SU-DHL-6 (cell line): Measurements from ENCODE around the gene MPHOSPH10.

Source experiments
- H2AFZ ChIP-seq: fragments of 200-600 bp; sonication (generic); 2 replicates; pipeline ENCODE4 v1.6.1; 2014; ENCODE audit warnings: low read depth, mild to moderate bottlenecking, moderate library complexity, mixed read lengths, antibody characterized with exemption, low read length; ENCODE audit not compliant: severe bottlenecking
- H3F3A ChIP-seq: fragments of 200-600 bp; shearing (Covaris generic); 2 replicates; pipeline ENCODE4 v1.6.0; 2016; ENCODE audit warnings: antibody characterized with exemption, mild to moderate bottlenecking; ENCODE audit not compliant: insufficient read depth
- H3K27ac ChIP-seq: fragments of 200-600 bp; sonication (generic); 2 replicates; pipeline ENCODE4 v1.5.1; 2016; ENCODE audit warnings: low read depth, mild to moderate bottlenecking, low read length, moderate library complexity, mixed read lengths
- H3K27me3 ChIP-seq: fragments of 200-600 bp; sonication (generic), shearing (Covaris generic); 2 replicates; pipeline ENCODE4 v1.6.0; 2014; ENCODE audit warnings: mild to moderate bottlenecking, low read length
- H3K36me3 ChIP-seq: fragments of 200-600 bp; sonication (generic); 2 replicates; pipeline ENCODE4 v1.6.1; 2014; ENCODE audit warnings: mild to moderate bottlenecking, low read length, mixed read lengths
- H3K4me2 ChIP-seq: fragments of 300-600, 200-600 bp; shearing (Covaris generic), sonication (generic); 2 replicates; pipeline ENCODE4 v1.6.0; 2014; ENCODE audit warnings: low read length, low read depth, mild to moderate bottlenecking; ENCODE audit not compliant: poor library complexity, severe bottlenecking
- H3K4me3 ChIP-seq: fragments of 200-600 bp; sonication (generic); 2 replicates; pipeline ENCODE4 v1.5.1; 2014; ENCODE audit warnings: antibody characterized with exemption, low read length, mild to moderate bottlenecking, mixed read lengths; ENCODE audit not compliant: insufficient read depth, poor library complexity, severe bottlenecking
- H3K79me2 ChIP-seq: fragments of 200-600 bp; sonication (generic); 2 replicates; pipeline ENCODE4 v1.6.1; 2014; ENCODE audit warnings: mild to moderate bottlenecking, low read length, moderate library complexity; ENCODE audit not compliant: insufficient read depth
- H3K9ac ChIP-seq: fragments of 200-600 bp; sonication (generic); 2 replicates; pipeline ENCODE4 v1.7.0; 2014; ENCODE audit warnings: mild to moderate bottlenecking, low read length
- H3K9me2 ChIP-seq: fragments of 200-600 bp; sonication (generic); replicated peaks from 2 replicates; pipeline ENCODE4 v1.6.1; 2014; ENCODE audit warnings: low read length; ENCODE audit not compliant: insufficient read depth
- H3K9me3 ChIP-seq: fragments of 200-600 bp; sonication (generic); 2 replicates; pipeline ENCODE4 v1.6.1; 2014; ENCODE audit warnings: low read length, mixed read lengths; ENCODE audit not compliant: insufficient read depth
- H4K20me1 ChIP-seq: fragments of 200-600 bp; sonication (generic); 2 replicates; pipeline ENCODE4 v1.6.1; 2014; ENCODE audit warnings: low read depth, mild to moderate bottlenecking, antibody characterized with exemption, low read length, moderate library complexity, mixed read lengths
- EZH2phosphoT487 ChIP-seq: fragments of 200-600 bp; sonication (generic), shearing (Covaris generic); conservative IDR thresholded peaks from 2 replicates; pipeline ENCODE4 v1.6.1; 2018; ENCODE audit warnings: mild to moderate bottlenecking, antibody characterized with exemption, low read length, moderate library complexity, mixed read lengths
- TF ChIP-seq, protein P1 (sequence below): fragments of 200-600 bp; sonication (generic); IDR thresholded peaks from one replicate; pipeline ENCODE4 v1.5.1; 2017; ENCODE audit warnings: antibody characterized with exemption, mild to moderate bottlenecking, low read length, moderate library complexity; ENCODE audit not compliant: insufficient read depth, poor library complexity, severe bottlenecking

Gene MPHOSPH10

DNA sequence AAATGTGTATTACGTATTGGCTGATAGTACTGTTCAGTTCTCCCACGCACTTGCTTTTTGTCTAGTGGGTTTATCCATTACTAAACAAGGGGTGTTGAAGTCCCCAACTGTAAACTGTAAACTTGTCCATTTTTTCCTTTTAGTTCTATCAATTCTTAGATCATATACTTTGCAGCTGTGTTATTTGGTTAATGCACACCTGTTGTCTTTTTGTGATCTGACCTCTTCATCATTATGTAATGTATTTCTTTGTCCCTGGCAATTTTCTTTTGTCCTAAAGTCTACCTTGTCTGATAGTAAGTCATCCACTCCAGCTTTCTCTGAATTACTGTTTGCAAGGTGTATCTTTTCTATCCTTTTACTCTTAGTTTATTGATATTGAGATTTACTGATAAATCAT lies 22.3 kb upstream of the MPHOSPH10 start:
- Histone ChIP-seq H3K4me3 (no peak overlapping the region), H4K20me1 (no peaks in the 10 kb centered on the region), H3K9me3 (no peaks in the 10 kb centered on the region), H3K27me3 (no peaks in the 10 kb centered on the region), H3K79me2 (no peaks in the 10 kb centered on the region), H2AFZ (no peak overlapping the region), H3K4me2 (no peak overlapping the region), H3K36me3 (peaks cover 6% of the 10 kb centered on the region), H3K27ac (no peak overlapping the region), H3K9ac (no peak overlapping the region), H3F3A (no peaks in the 10 kb centered on the region), H3K9me2 (no peaks in the 10 kb centered on the region)
- no peak for TF ChIP-seq EZH2phosphoT487
- TF ChIP-seq, protein P1, sequence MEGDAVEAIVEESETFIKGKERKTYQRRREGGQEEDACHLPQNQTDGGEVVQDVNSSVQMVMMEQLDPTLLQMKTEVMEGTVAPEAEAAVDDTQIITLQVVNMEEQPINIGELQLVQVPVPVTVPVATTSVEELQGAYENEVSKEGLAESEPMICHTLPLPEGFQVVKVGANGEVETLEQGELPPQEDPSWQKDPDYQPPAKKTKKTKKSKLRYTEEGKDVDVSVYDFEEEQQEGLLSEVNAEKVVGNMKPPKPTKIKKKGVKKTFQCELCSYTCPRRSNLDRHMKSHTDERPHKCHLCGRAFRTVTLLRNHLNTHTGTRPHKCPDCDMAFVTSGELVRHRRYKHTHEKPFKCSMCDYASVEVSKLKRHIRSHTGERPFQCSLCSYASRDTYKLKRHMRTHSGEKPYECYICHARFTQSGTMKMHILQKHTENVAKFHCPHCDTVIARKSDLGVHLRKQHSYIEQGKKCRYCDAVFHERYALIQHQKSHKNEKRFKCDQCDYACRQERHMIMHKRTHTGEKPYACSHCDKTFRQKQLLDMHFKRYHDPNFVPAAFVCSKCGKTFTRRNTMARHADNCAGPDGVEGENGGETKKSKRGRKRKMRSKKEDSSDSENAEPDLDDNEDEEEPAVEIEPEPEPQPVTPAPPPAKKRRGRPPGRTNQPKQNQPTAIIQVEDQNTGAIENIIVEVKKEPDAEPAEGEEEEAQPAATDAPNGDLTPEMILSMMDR = no peak

DNA sequence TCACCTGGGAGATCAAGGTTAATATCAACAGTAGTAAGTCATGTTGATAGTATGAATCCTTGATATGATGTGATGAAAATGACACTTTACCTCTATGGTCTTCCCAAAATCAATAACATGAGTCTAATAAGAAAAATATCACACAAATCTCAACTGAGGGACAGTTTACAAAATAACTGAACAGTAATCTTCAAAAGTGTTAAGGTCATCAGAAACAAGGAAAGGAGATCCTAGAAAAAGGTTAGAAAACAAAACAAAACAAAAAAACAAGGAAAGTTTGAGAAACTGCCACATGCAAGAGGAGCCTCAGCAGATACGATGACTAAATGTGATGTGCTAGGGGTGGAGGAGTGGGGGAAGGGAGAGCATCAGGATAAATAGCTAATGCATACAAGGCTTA lies 16.6 kb upstream of the MPHOSPH10 start:
- Histone ChIP-seq H3K9me2 (no peaks in the 10 kb centered on the region), H3K9ac (no peak overlapping the region), H2AFZ (no peak overlapping the region), H3F3A (no peaks in the 10 kb centered on the region), H3K4me2 (no peak overlapping the region), H3K36me3 (peaks cover 6% of the 10 kb centered on the region), H4K20me1 (no peaks in the 10 kb centered on the region), H3K27me3 (no peaks in the 10 kb centered on the region), H3K79me2 (no peaks in the 10 kb centered on the region), H3K9me3 (no peaks in the 10 kb centered on the region), H3K27ac (no peak overlapping the region), H3K4me3 (no peak overlapping the region)
- TF ChIP-seq, protein P1 = no peak

DNA sequence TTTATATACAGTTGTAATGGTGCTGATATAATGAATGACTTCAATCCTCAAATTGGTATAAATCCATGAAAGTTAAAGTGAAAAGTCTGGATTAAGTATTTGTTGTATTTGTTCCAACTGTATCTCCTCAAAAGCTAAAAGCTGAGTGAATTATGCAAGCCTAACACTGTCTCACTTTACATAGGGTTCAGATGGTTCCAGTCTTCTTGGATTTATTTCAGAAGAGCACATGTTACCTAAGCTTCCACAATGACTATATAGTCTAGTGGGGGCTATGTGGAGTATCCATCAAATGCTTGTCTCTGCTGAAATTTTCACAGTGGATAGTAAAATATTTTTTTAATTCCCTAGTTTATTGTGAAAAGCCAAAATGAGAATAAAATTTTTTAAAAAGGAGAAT lies 13.4 kb upstream of the MPHOSPH10 start:
- no peaks in the 10 kb centered on the region for H3K9me2 ChIP-seq
- H3K4me3 ChIP-seq = no peak overlapping the region
- H3K27me3 ChIP-seq = no peaks in the 10 kb centered on the region
- H3K27ac ChIP-seq = no peak overlapping the region
- no peak overlapping the region for H3K4me2 ChIP-seq
- H3K9ac ChIP-seq = no peak overlapping the region
- no peaks in the 10 kb centered on the region for H3F3A ChIP-seq
- H4K20me1 ChIP-seq = no peaks in the 10 kb centered on the region
- H2AFZ ChIP-seq = no peak overlapping the region
- H3K9me3 ChIP-seq = no peaks in the 10 kb centered on the region
- TF ChIP-seq, protein P1 = no peak
- TF ChIP-seq EZH2phosphoT487 = no peak
- no peaks in the 10 kb centered on the region for H3K79me2 ChIP-seq
- H3K36me3 ChIP-seq = no peaks in the 10 kb centered on the region

DNA sequence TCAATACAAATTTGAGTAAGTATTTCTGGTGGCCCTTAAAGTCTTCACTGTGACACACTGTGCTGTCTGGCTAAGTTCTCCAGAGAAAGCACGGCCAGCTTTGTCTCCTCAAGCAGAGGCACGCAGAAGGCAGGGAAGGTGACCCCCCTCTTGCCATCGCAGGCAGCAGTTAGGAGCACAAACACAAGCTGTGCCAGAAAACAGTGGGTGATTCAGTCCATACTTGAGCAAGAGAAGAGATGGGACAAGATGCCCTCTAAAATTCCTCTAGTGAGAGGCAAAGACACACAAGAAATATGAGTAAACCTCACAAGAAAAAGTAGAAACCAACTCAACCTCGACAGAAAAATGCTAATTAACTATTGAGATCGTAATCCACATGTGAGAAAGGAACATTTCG lies 10.2 kb upstream of the MPHOSPH10 start:
- no peaks in the 10 kb centered on the region for H3K9me3 ChIP-seq
- H3K79me2 ChIP-seq = no peaks in the 10 kb centered on the region
- no peak overlapping the region for H3K9ac ChIP-seq
- no peaks in the 10 kb centered on the region for H3K27me3 ChIP-seq
- no peak for TF ChIP-seq EZH2phosphoT487
- TF ChIP-seq, protein P1 = no peak
- no peaks in the 10 kb centered on the region for H3F3A ChIP-seq
- H3K9me2 ChIP-seq = no peaks in the 10 kb centered on the region
- H3K27ac ChIP-seq = no peak overlapping the region
- no peak overlapping the region for H2AFZ ChIP-seq
- no peak overlapping the region for H3K4me3 ChIP-seq
- no peak overlapping the region for H3K4me2 ChIP-seq
- no peaks in the 10 kb centered on the region for H3K36me3 ChIP-seq
- H4K20me1 ChIP-seq = no peaks in the 10 kb centered on the region
